ENCODE results near the gene LCNL1. TPM values are rescaled to one million over a fixed set of nuclear protein-coding genes. Genes with fewer than 3 reads are reported as not detected.

Gene LCNL1
- total and polyA plus RNA-seq, 2 of the 13 experiments (the other 11 are each of a cell fraction or from before 2014, with no cell fraction given): not detected

DNA sequence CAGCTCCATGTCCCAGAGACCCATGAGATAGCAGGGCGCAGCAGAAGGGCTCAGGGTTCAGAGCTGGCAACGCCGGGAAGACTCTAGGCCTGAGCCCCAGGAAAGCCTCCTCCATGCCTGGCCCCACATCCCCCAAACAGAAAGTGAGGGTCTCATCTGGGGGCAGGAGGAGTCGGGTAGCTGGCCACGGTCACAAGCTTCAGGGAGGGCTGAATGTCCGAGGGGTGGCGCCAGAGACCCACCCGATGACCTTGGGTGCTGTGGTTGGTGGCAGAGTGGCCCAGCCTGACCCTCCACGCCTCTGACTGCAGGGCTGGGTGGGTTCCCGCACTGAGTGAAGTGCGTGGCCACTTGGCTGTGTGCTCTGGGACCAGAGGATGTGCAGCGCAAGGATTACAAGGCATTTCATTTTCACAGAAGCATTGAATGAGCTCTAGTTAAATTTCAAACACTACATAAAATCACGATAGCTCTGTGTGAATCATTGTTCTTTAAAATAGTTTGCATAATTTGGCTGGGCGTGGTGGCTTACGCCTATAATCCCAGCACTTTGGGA lies 34.8 kb upstream of the LCNL1 start:
- peak overlapping the region; percentile 17 for H3K9ac ChIP-seq (ENCODE audit: insufficient read depth, low read depth, low read length)
- no peaks in the 10 kb centered on the region for H3K36me3 ChIP-seq (replicated peaks in 1 of 2; ENCODE audit: control insufficient read depth in 1 of 2, insufficient read depth in 2 of 2, low read length in 2 of 2)
- no peaks in the 10 kb centered on the region for H4K20me1 ChIP-seq (ENCODE audit: insufficient read depth, low read length)
- peak; percentile 68 for FAIRE-seq
- H3K27me3 ChIP-seq (ENCODE audit: control insufficient read depth in 1 of 2, insufficient read depth in 2 of 2, low read length in 2 of 2): no peaks in the 10 kb centered on the region
- H3K4me1 ChIP-seq (ENCODE audit: insufficient read depth, low read length): peaks cover 59% of the 10 kb centered on the region
- ATAC-seq: peak; percentile 11
- BruUV-seq (replicated peaks): no TSS peak
- POLR2A ChIA-PET: interaction anchor here (0.6 to 2.5 kb wide), 17 partner anchors 9 to 148 kb away, joined by 3 to 11 read pairs (median 5); partner anchors contain the start of genes AJM1, CLIC3 and TRAF2
- no peaks in the 10 kb centered on the region for H3K9me3 ChIP-seq (ENCODE audit: low read length)
- WGBS (ENCODE audit: low lambda C conversion rate): 9% methylated on average over 12 of the region's 15 CpGs
- DNase-seq (ENCODE audit: low spot score): peak; percentile 64
- intact Hi-C loops (cut with micrococcal nuclease; ENCODE audit: unreplicated experiment): loop anchor here (2.0 kb wide), 3 partner anchors 21 to 87 kb away; partner anchors contain the start of gene PAXX
- in situ Hi-C loops (cut with HindIII; ENCODE audit: extremely low pct_ligation_motif_present, low pct_unique_long_range_greater_than_20kb): loop anchor here (5.0 kb wide), 1 partner anchor 84 kb away; the partner anchor contains the start of gene FUT7
- H3K79me2 ChIP-seq (ENCODE audit: insufficient read depth, low read length): peaks cover 15% of the 10 kb centered on the region
- peak overlapping the region; percentile 62 for H3K4me2 ChIP-seq (ENCODE audit: low read depth, low read length)
- H3K4me3 ChIP-seq (replicated peaks in 1 of 3; ENCODE audit: insufficient read depth in 1 of 3, low read depth in 2 of 3, low read length in 3 of 3): peak overlapping the region in 2 of 3 experiments; percentile 26 to 45; a peak in 4 of 6 replicates
- no peak overlapping the region for H2AFZ ChIP-seq (ENCODE audit: low read length)
- CTCF ChIA-PET (ENCODE audit: low intra/inter-chr PET ratio, low total read pairs): interaction anchor here (1.1 to 1.7 kb wide), 2 partner anchors 81 to 87 kb away, joined by 3 to 15 read pairs; no protein-coding TSS in a partner anchor
- H3K27ac ChIP-seq (ENCODE audit: extremely low read length, insufficient read depth, low read length): peak overlapping the region; percentile 95
- TF ChIP-seq, protein P1, sequence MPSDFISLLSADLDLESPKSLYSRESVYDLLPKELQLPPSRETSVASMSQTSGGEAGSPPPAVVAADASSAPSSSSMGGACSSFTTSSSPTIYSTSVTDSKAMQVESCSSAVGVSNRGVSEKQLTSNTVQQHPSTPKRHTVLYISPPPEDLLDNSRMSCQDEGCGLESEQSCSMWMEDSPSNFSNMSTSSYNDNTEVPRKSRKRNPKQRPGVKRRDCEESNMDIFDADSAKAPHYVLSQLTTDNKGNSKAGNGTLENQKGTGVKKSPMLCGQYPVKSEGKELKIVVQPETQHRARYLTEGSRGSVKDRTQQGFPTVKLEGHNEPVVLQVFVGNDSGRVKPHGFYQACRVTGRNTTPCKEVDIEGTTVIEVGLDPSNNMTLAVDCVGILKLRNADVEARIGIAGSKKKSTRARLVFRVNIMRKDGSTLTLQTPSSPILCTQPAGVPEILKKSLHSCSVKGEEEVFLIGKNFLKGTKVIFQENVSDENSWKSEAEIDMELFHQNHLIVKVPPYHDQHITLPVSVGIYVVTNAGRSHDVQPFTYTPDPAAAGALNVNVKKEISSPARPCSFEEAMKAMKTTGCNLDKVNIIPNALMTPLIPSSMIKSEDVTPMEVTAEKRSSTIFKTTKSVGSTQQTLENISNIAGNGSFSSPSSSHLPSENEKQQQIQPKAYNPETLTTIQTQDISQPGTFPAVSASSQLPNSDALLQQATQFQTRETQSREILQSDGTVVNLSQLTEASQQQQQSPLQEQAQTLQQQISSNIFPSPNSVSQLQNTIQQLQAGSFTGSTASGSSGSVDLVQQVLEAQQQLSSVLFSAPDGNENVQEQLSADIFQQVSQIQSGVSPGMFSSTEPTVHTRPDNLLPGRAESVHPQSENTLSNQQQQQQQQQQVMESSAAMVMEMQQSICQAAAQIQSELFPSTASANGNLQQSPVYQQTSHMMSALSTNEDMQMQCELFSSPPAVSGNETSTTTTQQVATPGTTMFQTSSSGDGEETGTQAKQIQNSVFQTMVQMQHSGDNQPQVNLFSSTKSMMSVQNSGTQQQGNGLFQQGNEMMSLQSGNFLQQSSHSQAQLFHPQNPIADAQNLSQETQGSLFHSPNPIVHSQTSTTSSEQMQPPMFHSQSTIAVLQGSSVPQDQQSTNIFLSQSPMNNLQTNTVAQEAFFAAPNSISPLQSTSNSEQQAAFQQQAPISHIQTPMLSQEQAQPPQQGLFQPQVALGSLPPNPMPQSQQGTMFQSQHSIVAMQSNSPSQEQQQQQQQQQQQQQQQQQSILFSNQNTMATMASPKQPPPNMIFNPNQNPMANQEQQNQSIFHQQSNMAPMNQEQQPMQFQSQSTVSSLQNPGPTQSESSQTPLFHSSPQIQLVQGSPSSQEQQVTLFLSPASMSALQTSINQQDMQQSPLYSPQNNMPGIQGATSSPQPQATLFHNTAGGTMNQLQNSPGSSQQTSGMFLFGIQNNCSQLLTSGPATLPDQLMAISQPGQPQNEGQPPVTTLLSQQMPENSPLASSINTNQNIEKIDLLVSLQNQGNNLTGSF (CRISPR knock-in tag; IDR thresholded peaks at IDR 0.05): no peak
- TF ChIP-seq USF2 (IDR thresholded peaks at IDR 0.05; ENCODE audit: low read depth, low read length) (no peak), USF2 (CRISPR knock-in tag; IDR thresholded peaks at IDR 0.05; ENCODE audit: borderline replicate concordance) (no peak), PHB2 (IDR thresholded peaks at IDR 0.05; ENCODE audit: partially characterized antibody) (no peak), RERE (CRISPR knock-in tag; IDR thresholded peaks at IDR 0.05; ENCODE audit: low read depth) (no peak), KDM4B (CRISPR knock-in tag; IDR thresholded peaks at IDR 0.05) (no peak), CHD4 (IDR thresholded peaks at IDR 0.05; ENCODE audit: borderline replicate concordance, low read length) (no peak; the same call in 1 of the 2 replicates), RFXAP (CRISPR knock-in tag; IDR thresholded peaks at IDR 0.05; ENCODE audit: borderline replicate concordance) (peak; percentile 55; the same call in 1 of the 2 replicates), FOXO1 (CRISPR knock-in tag; IDR thresholded peaks at IDR 0.05) (no peak)
- TF ChIP-seq, protein P2, sequence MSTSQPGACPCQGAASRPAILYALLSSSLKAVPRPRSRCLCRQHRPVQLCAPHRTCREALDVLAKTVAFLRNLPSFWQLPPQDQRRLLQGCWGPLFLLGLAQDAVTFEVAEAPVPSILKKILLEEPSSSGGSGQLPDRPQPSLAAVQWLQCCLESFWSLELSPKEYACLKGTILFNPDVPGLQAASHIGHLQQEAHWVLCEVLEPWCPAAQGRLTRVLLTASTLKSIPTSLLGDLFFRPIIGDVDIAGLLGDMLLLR (CRISPR knock-in tag; IDR thresholded peaks at IDR 0.05): no peak
